Pancreas (tissue), 10 donors: ENCODE results near the gene PTPRS. TPM values are rescaled to one million over a fixed set of nuclear protein-coding genes. Genes with fewer than 3 reads are reported as not detected.
"Not testable (repeated sequence)": the region's sequence is repeated elsewhere in the genome, so short reads cannot be mapped to it uniquely, and the experiment has no call there.

Experiments
- ATAC-seq, 4 donors: fragments of 200-7000 bp; cut with Tn5 transposase; one replicate each; pipeline versions ENCODE4 v1.8.0 to v1.9.1; 2020; ENCODE audit warnings: mild to moderate bottlenecking in 4 of 4, moderate library complexity in 4 of 4
- DNase-seq, 6 donors: peaks; one replicate each; pipeline ENCODE4 v3.0.0-alpha.2; 2020
- FAIRE-seq: peaks from 2 replicates; lab custom pipeline; 2012; peaks lifted over from hg19 to GRCh38; lab: Jason Lieb, UNC
- H3K27ac ChIP-seq, 4 donors: fragments of 200-600 bp; sonication (generic); 1 replicate in 3 of 4; 2 replicates in 1 of 4; pipeline versions ENCODE4 v1.5.0 to v1.8.0; 2020
- H3K27me3 ChIP-seq, 4 donors: fragments of 200-600 bp; one replicate each; pipeline ENCODE4 v1.8.0; 2021
- H3K36me3 ChIP-seq, 3 donors: fragments of 200-600 bp; sonication (generic) in 1 of 3; one replicate each; pipeline versions ENCODE4 v1.5.0 to v1.8.0; 2020 to 2021
- H3K4me1 ChIP-seq, 3 donors: fragments of 200-600 bp; one replicate each; pipeline ENCODE4 v1.8.0; 2021
- H3K4me3 ChIP-seq, 4 donors: fragments of 200-600 bp; sonication (generic) in 2 of 4; one replicate each; pipeline versions ENCODE4 v1.5.0 to v1.8.0; 2020 to 2021
- H3K9me3 ChIP-seq, 4 donors: fragments of 200-600 bp; one replicate each; pipeline ENCODE4 v1.8.0; 2021
- WGBS, 2 donors: extraction: QIAGEN DNeasy Blood & Tissue Kit; methylation state at CpG; one replicate each; pipeline ENCODE4 v1.1.7; 2013; 5-methylcytosine and 5-hydroxymethylcytosine counted together
- intact Hi-C, 3 donors: fragments of 100-400 bp; cut with DNase I; formaldehyde crosslinking; loops; one replicate each; pipeline versions ENCODE4 v1.11.1 to v1.14.2; 2022
- polyA plus RNA-seq, 2 donors: library from polyadenylated mRNA; stranded (reverse); fragments of 200-250 nt; gene quantifications; one replicate each; pipeline ENCODE4 v1.2.3, GENCODE V29; 2013
- total RNA-seq, 6 donors: library from RNA; stranded (reverse); fragmentation: NEBNext Ultra II Directional in 4 of 6; extraction: Animal tissue kit (Norgen Biotek cat#: 25700) in 4 of 6; gene quantifications; one replicate each; pipeline versions ENCODE4 v1.2.1 to v1.2.4, GENCODE V29; 2021 to 2023
- TF ChIP-seq, protein P1 (sequence below), 4 donors: fragments of 200-600 bp; sonication (generic) in 3 of 4; IDR thresholded peaks; one replicate each; pipeline versions ENCODE4 v1.5.0 to v1.8.0; 2021; ENCODE audit warnings: antibody characterized with exemption in 4 of 4
- donor health status: healthy with polysubstance abuse.
- donor health status: DM: no; HTN: no; CAD: no; lungs with moderate emphysema.
- donor health status: DM: no; HTN: no; CAD: no.
- donor health status: control.
- donor health status: control.
- donor health status: Bipolar disorder and iron deficiency.
- donor health status: DM: yes; HTN: yes; CAD: no.
- donor health status: DM: no; HTN: no; CAD: no.
- donor health status: DM: no; HTN: no; CAD: no.
- donor health status: DM: yes; HTN: yes; CAD: no.

Gene PTPRS
- total RNA-seq (10 to 100 TPM; 62.8 to 91.2 (median 73.9) TPM), polyA plus RNA-seq (10 to 100 TPM; 14.8 to 24.8 TPM)

DNA sequence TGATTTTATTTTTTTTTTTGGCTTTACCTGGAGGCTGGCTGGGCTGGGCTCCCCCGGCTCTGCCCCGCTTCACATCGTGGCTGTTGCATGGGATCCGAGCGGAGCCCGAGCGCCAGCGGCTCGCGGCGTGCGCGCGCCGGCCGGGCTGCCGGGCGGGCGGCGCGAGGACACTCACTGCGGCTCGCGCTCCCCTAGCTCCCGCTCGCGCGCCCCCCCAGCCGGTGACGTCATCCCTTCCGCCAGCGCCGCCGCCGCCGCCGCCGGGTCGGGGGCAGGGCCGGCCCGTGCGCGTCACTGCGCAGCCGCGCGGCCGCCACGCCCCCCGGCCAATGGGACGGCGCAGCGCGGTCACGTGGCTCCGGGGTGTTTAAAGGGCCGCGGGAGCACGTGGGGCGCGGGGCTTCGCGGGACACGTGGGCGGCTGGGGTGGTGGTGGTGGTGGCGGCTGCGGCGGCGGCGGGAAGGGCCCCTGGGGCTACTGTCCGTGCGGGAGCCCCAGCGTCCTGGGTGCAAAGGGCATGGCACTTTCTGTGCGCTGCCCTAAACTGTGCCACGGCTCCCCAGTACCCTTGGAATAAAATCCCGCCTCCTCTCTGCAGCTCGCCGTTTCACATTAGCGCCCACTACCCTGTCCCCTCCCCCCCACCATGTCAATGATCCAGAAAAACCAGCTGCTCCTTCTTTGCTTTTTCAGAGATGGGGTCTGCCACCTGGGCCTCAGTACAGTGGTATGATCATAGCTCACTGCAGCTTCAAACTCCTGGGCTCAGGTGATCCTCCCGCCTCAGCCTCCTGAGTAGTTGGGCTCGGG is at the start of gene PTPRS:
TSS of gene PTPRS (minus strand) at position 176 of the 811 bp plus-strand sequence. CDS start 54,672 bp downstream, outside the sequence.
- DNase-seq (peak; percentile 81 to 93 (median 86)), ATAC-seq (peak; percentile 86 to 94 (median 90)), FAIRE-seq (no peak)
- Histone ChIP-seq H3K27me3 (no peaks in the 10 kb centered on the region), H3K9me3 (no peaks in the 10 kb centered on the region), H3K36me3 (no peaks in the 10 kb centered on the region), H3K4me1 (peaks cover 3 to 5% (median 5%) of the 10 kb centered on the region in 3 donors), H3K4me3 (peak within 1 kb of the TSS; percentile 40 to 61 (median 48)), H3K27ac (no peak within 1 kb of the TSS)
- TF ChIP-seq, protein P1, sequence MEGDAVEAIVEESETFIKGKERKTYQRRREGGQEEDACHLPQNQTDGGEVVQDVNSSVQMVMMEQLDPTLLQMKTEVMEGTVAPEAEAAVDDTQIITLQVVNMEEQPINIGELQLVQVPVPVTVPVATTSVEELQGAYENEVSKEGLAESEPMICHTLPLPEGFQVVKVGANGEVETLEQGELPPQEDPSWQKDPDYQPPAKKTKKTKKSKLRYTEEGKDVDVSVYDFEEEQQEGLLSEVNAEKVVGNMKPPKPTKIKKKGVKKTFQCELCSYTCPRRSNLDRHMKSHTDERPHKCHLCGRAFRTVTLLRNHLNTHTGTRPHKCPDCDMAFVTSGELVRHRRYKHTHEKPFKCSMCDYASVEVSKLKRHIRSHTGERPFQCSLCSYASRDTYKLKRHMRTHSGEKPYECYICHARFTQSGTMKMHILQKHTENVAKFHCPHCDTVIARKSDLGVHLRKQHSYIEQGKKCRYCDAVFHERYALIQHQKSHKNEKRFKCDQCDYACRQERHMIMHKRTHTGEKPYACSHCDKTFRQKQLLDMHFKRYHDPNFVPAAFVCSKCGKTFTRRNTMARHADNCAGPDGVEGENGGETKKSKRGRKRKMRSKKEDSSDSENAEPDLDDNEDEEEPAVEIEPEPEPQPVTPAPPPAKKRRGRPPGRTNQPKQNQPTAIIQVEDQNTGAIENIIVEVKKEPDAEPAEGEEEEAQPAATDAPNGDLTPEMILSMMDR (IDR thresholded peaks at IDR 0.05): no peak
- intact Hi-C loops: no loop called here
- 8 to 11% methylated on average over 51 to 81 of the region's 81 CpGs for WGBS, 2 donors

DNA sequence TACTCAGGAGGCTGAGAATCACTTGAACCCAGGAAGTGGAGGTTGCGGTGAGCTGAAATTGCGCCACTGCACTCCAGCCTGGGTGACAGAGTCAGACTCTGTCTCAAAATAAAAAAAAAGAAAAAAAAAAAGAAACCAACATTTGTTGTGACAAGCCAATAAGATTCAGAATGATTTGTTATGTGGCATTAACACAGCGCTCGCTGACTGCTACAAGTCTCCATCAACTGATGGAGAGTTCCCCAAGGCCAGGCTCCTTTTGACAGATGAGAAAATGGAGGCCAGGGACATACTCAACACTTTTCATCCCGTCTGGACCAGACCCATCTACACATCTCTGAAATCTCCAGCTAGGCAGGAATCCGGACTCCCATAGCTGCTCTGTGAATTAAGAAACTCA is 48.7 kb upstream of the PTPRS start:
- no peak for DNase-seq
- H3K27me3 ChIP-seq: peaks cover 0 to 19% (median 0%) of the 10 kb centered on the region in 4 donors
- no peak for ATAC-seq
- H3K27ac ChIP-seq: no peak overlapping the region
- 77 to 79% methylated on average over 6 of the region's 6 CpGs for WGBS, 2 donors
- H3K4me1 ChIP-seq: no peaks in the 10 kb centered on the region
- no peak for FAIRE-seq
- no peaks in the 10 kb centered on the region for H3K36me3 ChIP-seq
- no peaks in the 10 kb centered on the region for H3K9me3 ChIP-seq
- intact Hi-C loops: no loop called here
- TF ChIP-seq, protein P1 (IDR thresholded peaks at IDR 0.05): no peak
- H3K4me3 ChIP-seq: no peak overlapping the region

DNA sequence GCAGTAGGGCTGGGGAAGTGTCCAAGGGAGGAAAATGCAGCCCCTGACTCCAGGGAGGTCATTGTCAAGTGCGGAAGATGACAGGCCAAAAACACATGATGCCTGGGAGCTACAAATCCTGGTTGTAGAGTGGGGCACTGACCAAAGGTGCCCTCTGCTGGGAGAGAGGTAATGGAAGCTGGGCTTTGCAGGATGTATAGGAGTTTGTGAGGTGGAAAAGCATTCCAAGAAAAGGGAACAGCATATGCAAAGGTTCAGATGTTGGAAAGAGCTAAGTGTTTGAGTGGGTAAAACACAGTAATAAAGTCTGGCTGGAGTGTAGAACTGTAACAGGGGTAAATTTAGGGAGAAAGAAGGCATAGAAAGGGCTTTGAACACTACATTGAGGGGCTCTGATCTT is 46.9 kb upstream of the PTPRS start:
- Histone ChIP-seq H3K27me3 (peaks cover 0 to 1% (median 0%) of the 10 kb centered on the region in 4 donors), H3K9me3 (no peaks in the 10 kb centered on the region), H3K27ac (no peak overlapping the region), H3K4me3 (no peak overlapping the region), H3K36me3 (no peaks in the 10 kb centered on the region), H3K4me1 (no peaks in the 10 kb centered on the region)
- WGBS, 2 donors: 80 to 85% methylated on average over 1 of the region's 1 CpG
- intact Hi-C loops: no loop called here
- ATAC-seq: no peak
- TF ChIP-seq, protein P1 (IDR thresholded peaks at IDR 0.05): no peak
- no peak for DNase-seq
- no peak for FAIRE-seq

DNA sequence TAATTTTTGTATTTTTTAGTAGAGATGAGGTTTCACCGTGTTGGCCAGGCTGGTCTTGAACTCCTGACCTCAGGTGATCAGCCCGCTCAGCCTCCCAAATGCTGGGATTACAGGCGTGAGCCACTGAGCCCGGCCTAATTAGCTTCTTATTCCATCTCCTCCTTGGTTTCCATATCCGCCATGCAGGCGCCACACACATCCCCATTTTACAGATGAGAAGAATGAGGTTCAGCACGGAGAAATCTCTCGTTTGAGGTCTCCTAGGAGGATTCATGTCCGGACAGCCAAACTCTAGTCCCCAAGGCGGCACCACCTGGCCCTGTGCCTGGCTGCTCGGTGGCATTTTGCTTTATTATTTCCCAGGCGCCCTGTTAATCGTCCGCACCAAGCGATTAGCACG is 46.2 kb upstream of the PTPRS start:
- FAIRE-seq (no peak), DNase-seq (no peak), ATAC-seq (no peak)
- Histone ChIP-seq H3K9me3 (no peaks in the 10 kb centered on the region), H3K27me3 (no peaks in the 10 kb centered on the region), H3K4me1 (no peaks in the 10 kb centered on the region), H3K36me3 (no peaks in the 10 kb centered on the region), H3K27ac (no peak overlapping the region), H3K4me3 (no peak overlapping the region)
- TF ChIP-seq, protein P1 (IDR thresholded peaks at IDR 0.05): no peak
- intact Hi-C loops: no loop called here
- WGBS, 2 donors: 57 to 81% methylated on average over 16 of the region's 16 CpGs

DNA sequence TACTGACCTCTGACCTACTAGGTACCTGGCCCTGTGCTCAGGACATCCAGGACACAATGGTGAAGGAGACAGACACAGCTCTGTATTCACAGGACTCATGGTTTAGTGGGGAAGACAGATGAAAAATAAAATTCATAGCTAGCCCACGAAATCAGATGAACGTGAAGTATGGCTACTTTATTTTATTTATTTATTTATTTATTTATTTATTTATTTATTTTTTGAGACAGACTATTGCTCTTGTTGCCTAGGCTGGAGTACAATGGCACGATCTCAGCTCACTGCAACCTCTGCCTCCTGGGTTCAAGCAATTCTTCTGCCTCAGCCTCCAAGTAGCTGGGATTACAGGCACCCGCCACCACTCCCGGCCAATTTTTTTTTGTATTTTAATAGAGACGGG is 40.6 kb upstream of the PTPRS start:
- H3K36me3 ChIP-seq, intact Hi-C loops, H3K4me3 ChIP-seq, ATAC-seq, H3K4me1 ChIP-seq, H3K27ac ChIP-seq, FAIRE-seq, DNase-seq, H3K27me3 ChIP-seq, H3K9me3 ChIP-seq: not testable (repeated sequence)
- WGBS, 2 donors: 92 to 95% methylated on average over 6 of the region's 6 CpGs
